Esophagus squamous epithelium (tissue), 4 donors: ENCODE results near the gene LRRC10B.

Experiments used
- CTCF ChIP-seq, 6 experiments: fragments of 450-650 bp in 4 of 6; fragments of 200-600 bp in 2 of 6; sonication (generic) in 2 of 6; IDR thresholded peaks; one replicate each; pipeline ENCODE4 v1.5.1; 2016 to 2019; ENCODE audit warnings: antibody characterized with exemption in 6 of 6, mild to moderate bottlenecking in 4 of 6, moderate library complexity in 4 of 6
- POLR2A ChIP-seq, 4 donors: fragments of 450-650 bp; IDR thresholded peaks; one replicate each; pipeline ENCODE4 v1.6.1; 2017; ENCODE audit warnings: antibody characterized with exemption in 4 of 4, mild to moderate bottlenecking in 4 of 4, moderate library complexity in 3 of 4

DNA sequence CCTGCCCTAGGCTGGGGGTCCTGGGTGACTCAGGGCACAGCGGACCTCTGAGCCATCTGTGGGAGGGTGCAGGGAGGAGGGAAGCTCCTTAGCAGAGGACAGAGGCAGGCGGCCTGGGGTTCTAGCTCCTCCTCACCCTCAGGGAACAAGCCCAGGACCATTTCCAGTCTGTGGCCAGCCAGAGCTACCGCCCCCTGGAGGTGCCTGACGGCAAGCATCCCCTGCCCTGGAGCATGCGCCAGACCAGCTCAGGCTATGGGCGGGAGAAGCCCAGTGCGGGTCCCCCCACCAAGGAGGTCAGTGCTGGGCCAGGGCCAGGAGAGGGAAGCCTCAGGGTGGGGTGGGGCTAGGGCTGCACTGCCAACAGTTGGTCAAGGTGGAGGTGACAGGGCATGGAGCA, 26.0 kb upstream of the LRRC10B start:
- TF ChIP-seq CTCF (IDR thresholded peaks at IDR 0.05) (peak in 2 of 6 experiments; percentile 31 to 47), POLR2A (IDR thresholded peaks at IDR 0.05) (no peak)
